ENCODE data around the gene SEMA3F.

- TF ChIP-seq CTCF (IDR thresholded peaks at IDR 0.05) (no peak), POLR2AphosphoS5 (IDR thresholded peaks at IDR 0.05) (no peak), POLR2A (IDR thresholded peaks at IDR 0.05; ENCODE audit: low read depth) (no peak)
Observed at GRCh38 chr3:50207359-50208042, 52.4 kb downstream of the SEMA3F start.
